Type B pancreatic cell (in vitro differentiated cells): ENCODE data around the gene THRB. TPM values are rescaled to one million over a fixed set of nuclear protein-coding genes. Genes with fewer than 3 reads are reported as not detected.

Source experiments
- DNase-seq: peaks from one replicate; pipeline ENCODE4 v3.0.0; 2021; ENCODE audit warnings: mixed read lengths; ENCODE audit not compliant: unreplicated experiment; ENCODE audit errors: extremely low spot score
- H3K27ac Mint-ChIP-seq: 2 replicates; pipeline ENCODE4 v1.8.0; 2021; ENCODE audit warnings: mild to moderate bottlenecking, mixed read lengths
- H3K27me3 Mint-ChIP-seq: 2 replicates; pipeline ENCODE4 v1.8.0; 2021; ENCODE audit warnings: mixed read lengths
- H3K36me3 Mint-ChIP-seq: 2 replicates; pipeline ENCODE4 v1.8.0; 2021; ENCODE audit warnings: mixed read lengths
- H3K4me1 Mint-ChIP-seq: one replicate; pipeline ENCODE4 v1.8.0; 2021; ENCODE audit warnings: mixed read lengths; ENCODE audit not compliant: unreplicated experiment
- H3K4me3 Mint-ChIP-seq: 2 replicates; pipeline ENCODE4 v1.8.0; 2021; ENCODE audit warnings: mild to moderate bottlenecking, mixed read lengths
- H3K9me3 Mint-ChIP-seq: 2 replicates; pipeline ENCODE4 v1.8.0; 2021; ENCODE audit warnings: mixed read lengths
- CTCF ChIP-seq: fragments of 200-600 bp; sonication (generic); conservative IDR thresholded peaks from 2 replicates; pipeline ENCODE4 v1.5.0; 2021; ENCODE audit warnings: antibody characterized with exemption, mild to moderate bottlenecking
- total RNA-seq: library from RNA; stranded (reverse); gene quantifications from 2 replicates; pipeline ENCODE4 v1.2.1, GENCODE V29; 2021; ENCODE audit warnings: low replicate concordance

The THRB gene
- total RNA-seq, 1 donor from 2014 or later: 15.6 TPM

GRCh38 chr3:24496529-24497482, 2.2 kb upstream of the THRB start:
- TF ChIP-seq CTCF: peak; percentile 73
- Mint-ChIP-seq H3K4me3 (peak overlapping the region; percentile 97), H3K9me3 (no peaks in the 10 kb centered on the region), H3K27ac (peak overlapping the region; percentile 95), H3K4me1 (peaks cover 8% of the 10 kb centered on the region), H3K36me3 (no peaks in the 10 kb centered on the region), H3K27me3 (peaks cover 37% of the 10 kb centered on the region)
- DNase-seq: no peak

GRCh38 chr3:24495326-24495994, 810 bp upstream of the THRB start:
- peak overlapping the region; percentile 95 for H3K27ac Mint-ChIP-seq
- DNase-seq: no peak
- no peaks in the 10 kb centered on the region for H3K9me3 Mint-ChIP-seq
- H3K36me3 Mint-ChIP-seq: no peaks in the 10 kb centered on the region
- H3K4me3 Mint-ChIP-seq: peak overlapping the region; percentile 97
- H3K27me3 Mint-ChIP-seq: peaks cover 49% of the 10 kb centered on the region
- TF ChIP-seq CTCF: peak; percentile 53
- peaks cover 8% of the 10 kb centered on the region for H3K4me1 Mint-ChIP-seq

- H3K36me3 Mint-ChIP-seq: no peaks in the 10 kb centered on the region
- peak overlapping the region; percentile 92 for H3K27ac Mint-ChIP-seq
- H3K9me3 Mint-ChIP-seq: no peaks in the 10 kb centered on the region
- peaks cover 54% of the 10 kb centered on the region for H3K27me3 Mint-ChIP-seq
- H3K4me1 Mint-ChIP-seq: peaks cover 8% of the 10 kb centered on the region
- no peak for TF ChIP-seq CTCF
- DNase-seq: peak; percentile 69
- H3K4me3 Mint-ChIP-seq: peak overlapping the region; percentile 94
Measured at GRCh38 chr3:24493746-24494617, 668 bp downstream of the THRB start.

GRCh38 chr3:24492971-24493551, 1.6 kb downstream of the THRB start:
- Mint-ChIP-seq H3K4me1 (peaks cover 8% of the 10 kb centered on the region), H3K27me3 (peaks cover 54% of the 10 kb centered on the region), H3K27ac (peak overlapping the region; percentile 65)

More at GRCh38 chr3:24492971-24493551, 1.6 kb downstream of the THRB start:
- Mint-ChIP-seq H3K4me3 (peak overlapping the region; percentile 94), H3K9me3 (no peaks in the 10 kb centered on the region), H3K36me3 (no peaks in the 10 kb centered on the region)
- no peak for TF ChIP-seq CTCF
- DNase-seq: no peak
